GM10847 (cell line): ENCODE results near the gene SPARCL1.

ENCODE experiments used
- POLR2A ChIP-seq: IDR thresholded peaks from 2 replicates; pipeline ENCODE4 v1.6.1; 2011; ENCODE audit not compliant: insufficient read length; ENCODE audit errors: extremely low read depth

The SPARCL1 gene

DNA sequence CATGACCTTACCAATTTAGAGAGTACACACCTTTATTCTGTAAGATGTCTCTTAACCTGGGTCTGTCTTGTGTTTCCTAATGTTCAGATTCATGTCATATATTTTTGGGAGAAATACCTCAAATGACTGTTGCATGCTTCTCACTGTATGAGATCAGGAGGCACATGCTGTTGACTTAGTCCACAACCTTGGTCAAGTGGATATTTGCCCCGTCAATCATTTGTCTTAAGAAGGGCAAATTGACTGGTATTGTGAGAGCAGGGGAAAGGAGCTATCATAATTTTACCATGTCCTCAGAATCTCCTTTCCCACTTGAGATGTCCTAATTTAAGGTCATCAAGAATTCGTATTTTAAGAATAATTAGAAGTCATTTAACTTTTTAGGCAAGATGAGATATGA, 95.8 kb downstream of the SPARCL1 start:
- TF ChIP-seq POLR2A = no peak

DNA sequence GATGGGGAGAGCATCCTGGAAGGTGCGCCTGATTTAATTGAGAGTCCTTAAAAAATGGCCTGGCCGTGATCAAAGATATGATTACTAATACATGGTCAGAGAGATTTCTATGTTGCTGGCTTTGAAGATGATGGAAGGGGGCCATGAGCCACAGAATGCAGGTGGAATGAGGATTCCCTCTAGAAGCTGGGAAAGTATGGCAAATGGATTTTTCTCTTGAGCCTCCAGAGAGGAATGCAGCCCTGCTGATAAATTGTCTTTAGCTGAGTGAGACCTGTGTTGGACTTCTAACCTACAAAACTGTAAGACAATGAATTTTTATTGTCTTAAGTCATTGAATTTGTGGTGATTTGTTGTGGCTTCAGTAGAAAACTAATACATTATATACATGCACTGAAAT, 99.1 kb downstream of the SPARCL1 start:
- no peak for TF ChIP-seq POLR2A

DNA sequence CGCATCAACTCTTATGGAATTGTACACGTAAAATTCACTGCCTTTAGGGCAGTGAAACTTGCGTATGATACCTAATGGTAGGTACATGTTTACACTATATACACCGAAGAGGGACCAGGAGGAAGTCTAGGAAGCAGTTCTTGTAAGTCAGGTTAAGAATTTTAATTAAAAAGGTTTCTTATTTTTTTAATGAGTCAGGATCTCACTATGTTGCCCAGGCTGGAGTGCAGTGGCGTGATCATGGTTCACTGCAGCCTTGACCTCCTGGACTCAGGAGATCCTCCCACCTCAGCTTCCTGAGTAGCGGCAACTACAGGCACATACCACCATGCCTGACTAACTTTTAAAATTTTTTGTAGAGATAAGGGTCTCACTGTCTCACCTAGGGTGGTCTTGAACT, 100.2 kb downstream of the SPARCL1 start:
- no peak for TF ChIP-seq POLR2A

DNA sequence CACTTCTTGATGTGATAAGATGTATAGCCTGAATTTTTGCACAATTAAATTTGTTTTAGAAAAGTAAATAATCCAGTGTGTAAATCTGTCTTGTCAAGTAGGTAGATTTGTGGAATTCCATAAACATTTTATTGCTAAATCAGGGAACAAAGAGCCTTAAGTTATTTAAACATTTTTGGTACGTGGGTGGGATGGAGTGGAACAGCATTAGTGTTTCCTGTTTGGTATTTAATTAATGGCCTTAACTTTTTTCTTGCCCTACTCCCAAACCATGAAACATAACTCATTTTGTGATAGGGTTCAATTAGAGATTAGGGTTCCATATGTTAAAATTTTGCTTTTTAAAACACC, 101.7 kb downstream of the SPARCL1 start:
- TF ChIP-seq POLR2A = no peak

DNA sequence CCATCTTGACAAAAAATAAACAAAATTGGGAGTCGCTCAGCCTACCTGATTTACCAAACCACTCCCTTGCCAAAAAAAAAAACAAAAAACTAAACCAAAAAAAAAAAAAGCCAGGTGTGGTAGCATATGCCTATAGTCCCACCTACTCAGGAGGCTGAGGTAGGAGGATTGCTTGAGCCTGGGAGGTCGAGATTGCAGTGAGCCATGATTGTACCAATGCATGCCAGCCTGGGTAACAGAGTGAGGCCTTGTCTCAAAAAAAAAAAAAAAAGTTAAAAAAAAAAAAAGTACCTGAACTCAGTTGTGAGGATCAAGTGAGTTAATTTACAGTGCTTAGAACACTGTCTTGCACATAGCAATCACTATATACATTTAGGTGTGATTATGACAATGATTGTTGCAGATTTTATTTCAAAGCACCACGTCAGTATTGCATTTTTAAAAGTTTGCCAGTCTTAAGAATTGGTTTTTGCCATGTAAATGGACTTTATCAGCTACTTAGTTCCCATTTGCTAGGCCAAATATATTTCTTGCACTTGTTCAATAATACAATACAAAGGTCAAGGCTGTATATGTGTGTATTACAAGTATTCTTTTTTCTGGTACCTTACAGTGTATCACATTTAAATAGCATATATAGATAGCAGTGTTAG, 102.2 kb downstream of the SPARCL1 start:
- TF ChIP-seq POLR2A = no peak

DNA sequence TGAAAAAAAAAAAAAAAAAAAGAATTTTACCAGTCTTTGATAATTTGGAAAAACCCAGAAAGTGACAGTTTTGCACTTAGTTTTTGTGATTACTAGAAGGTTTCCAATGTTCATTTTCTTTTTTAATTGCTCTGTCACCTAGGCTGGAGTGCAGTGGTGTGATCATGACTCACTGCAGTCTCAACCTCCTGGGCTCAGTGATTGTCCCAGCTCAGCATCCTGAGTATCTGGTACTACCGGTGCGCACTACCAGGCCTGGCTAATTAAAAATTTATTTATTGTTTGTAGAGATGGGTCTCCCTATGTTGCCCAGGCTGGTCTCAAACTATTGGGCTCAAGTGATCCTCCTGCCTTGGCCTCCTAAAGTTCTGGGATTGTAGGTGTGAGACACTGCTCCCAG, 103.5 kb downstream of the SPARCL1 start:
- TF ChIP-seq POLR2A = no peak
